ENCODE measurements around the gene IL17F.

DNA sequence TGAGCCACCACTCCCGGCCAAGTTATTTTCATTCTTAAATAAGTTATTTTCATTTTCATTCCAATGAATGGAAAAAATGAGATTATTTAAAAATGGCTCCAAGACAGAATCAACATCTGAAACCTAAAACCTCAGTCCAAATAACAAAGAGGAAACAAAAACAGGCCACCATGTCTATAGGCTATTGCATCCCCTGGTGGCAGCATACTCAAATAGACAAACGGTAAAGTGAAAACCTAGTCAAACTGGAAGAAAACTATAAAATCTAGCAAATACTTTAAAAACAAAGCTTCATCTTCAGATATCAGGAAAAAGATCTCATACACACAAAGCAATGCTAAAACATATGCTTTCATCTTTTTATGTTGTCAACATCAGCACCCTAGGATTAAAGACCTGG lies 37.2 kb downstream of the IL17F start:
- TF ChIP-seq, protein P1, sequence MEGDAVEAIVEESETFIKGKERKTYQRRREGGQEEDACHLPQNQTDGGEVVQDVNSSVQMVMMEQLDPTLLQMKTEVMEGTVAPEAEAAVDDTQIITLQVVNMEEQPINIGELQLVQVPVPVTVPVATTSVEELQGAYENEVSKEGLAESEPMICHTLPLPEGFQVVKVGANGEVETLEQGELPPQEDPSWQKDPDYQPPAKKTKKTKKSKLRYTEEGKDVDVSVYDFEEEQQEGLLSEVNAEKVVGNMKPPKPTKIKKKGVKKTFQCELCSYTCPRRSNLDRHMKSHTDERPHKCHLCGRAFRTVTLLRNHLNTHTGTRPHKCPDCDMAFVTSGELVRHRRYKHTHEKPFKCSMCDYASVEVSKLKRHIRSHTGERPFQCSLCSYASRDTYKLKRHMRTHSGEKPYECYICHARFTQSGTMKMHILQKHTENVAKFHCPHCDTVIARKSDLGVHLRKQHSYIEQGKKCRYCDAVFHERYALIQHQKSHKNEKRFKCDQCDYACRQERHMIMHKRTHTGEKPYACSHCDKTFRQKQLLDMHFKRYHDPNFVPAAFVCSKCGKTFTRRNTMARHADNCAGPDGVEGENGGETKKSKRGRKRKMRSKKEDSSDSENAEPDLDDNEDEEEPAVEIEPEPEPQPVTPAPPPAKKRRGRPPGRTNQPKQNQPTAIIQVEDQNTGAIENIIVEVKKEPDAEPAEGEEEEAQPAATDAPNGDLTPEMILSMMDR (IDR thresholded peaks at IDR 0.05; ENCODE audit: low read depth, low read length, missing input control) = no peak
- no peak for TF ChIP-seq MAX (IDR thresholded peaks at IDR 0.05)
- no peak for TF ChIP-seq FOXA1 (IDR thresholded peaks at IDR 0.05)

Data from liver (tissue), 2 donors.